Lower leg skin (tissue), 4 donors: ENCODE data around the gene SLC4A4. TPM values are rescaled to one million over a fixed set of nuclear protein-coding genes. Genes with fewer than 3 reads are reported as not detected.

Experiments
- DNase-seq, 2 donors: peaks; one replicate each; pipeline ENCODE4 v3.0.0-alpha.2; 2019; ENCODE audit warnings: low spot score in 2 of 2
- H3K4me3 ChIP-seq: fragments of 200-600 bp; sonication (generic); 2 replicates; pipeline ENCODE4 v1.5.1; 2017; ENCODE audit warnings: mild to moderate bottlenecking, low read depth; ENCODE audit not compliant: poor library complexity, severe bottlenecking
- CTCF ChIP-seq, 3 donors: fragments of 450-650 bp; IDR thresholded peaks; one replicate each; pipeline ENCODE4 v1.5.1; 2016; ENCODE audit warnings: antibody characterized with exemption in 3 of 3, mild to moderate bottlenecking in 3 of 3, moderate library complexity in 2 of 3
- POLR2A ChIP-seq, 2 donors: fragments of 450-650 bp; IDR thresholded peaks; one replicate each; pipeline ENCODE4 v1.6.1; 2016 to 2017; ENCODE audit warnings: antibody characterized with exemption in 2 of 2, mild to moderate bottlenecking in 1 of 2, moderate library complexity in 1 of 2
- WGBS, 2 donors: methylation state at CpG; one replicate each; pipeline ENCODE4 v1.1.5; 2018; 5-methylcytosine and 5-hydroxymethylcytosine counted together
- intact Hi-C: fragments of 100-400 bp; cut with DNase I; formaldehyde crosslinking; loops from one replicate; pipeline ENCODE4 v1.15.0; 2023; ENCODE audit warnings: low total_unique reads
- total RNA-seq, 4 donors: library from RNA; depleted of rRNA; stranded (reverse); fragments of >200 nt; gene quantifications; one replicate each; pipeline ENCODE4 v1.1.0, GENCODE V29; 2016

The SLC4A4 gene
- total RNA-seq, 4 donors from 2014 or later = 0.25 to 0.51 (median 0.47) TPM

- DNase-seq = no peak
- no peak for TF ChIP-seq CTCF (IDR thresholded peaks at IDR 0.05)
- TF ChIP-seq POLR2A (IDR thresholded peaks at IDR 0.05) = no peak
- intact Hi-C loops = no loop called here
- WGBS, 2 donors = 60% methylated on average over 2 of the region's 2 CpGs
- no peak overlapping the region for H3K4me3 ChIP-seq
Observed at GRCh38 chr4:71449040-71449439, 110.2 kb downstream of the SLC4A4 start.

DNA sequence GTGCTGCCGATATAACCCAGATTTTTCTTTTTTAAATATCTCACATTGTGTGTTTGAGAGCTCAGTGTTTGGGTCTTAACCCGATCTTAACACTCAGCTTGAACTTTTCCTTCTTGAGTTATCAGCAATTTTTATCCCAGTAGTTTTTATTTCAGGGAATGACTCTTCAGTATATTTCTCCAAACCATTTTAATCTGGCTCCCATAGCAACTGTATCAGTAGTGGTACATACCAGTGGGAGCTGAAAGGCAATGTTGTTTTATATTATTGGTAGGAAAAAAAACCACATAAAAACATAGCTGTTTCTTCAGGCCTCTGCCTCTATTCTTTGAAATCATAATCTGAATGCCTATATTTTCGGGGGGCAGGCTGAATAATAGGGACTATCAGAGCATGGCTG, 111.1 kb downstream of the SLC4A4 start:
- DNase-seq = no peak
- intact Hi-C loops = no loop called here
- no peak overlapping the region for H3K4me3 ChIP-seq
- 53 to 57% methylated on average over 3 of the region's 3 CpGs for WGBS, 2 donors
- TF ChIP-seq CTCF (IDR thresholded peaks at IDR 0.05) (no peak), POLR2A (IDR thresholded peaks at IDR 0.05) (no peak)

DNA sequence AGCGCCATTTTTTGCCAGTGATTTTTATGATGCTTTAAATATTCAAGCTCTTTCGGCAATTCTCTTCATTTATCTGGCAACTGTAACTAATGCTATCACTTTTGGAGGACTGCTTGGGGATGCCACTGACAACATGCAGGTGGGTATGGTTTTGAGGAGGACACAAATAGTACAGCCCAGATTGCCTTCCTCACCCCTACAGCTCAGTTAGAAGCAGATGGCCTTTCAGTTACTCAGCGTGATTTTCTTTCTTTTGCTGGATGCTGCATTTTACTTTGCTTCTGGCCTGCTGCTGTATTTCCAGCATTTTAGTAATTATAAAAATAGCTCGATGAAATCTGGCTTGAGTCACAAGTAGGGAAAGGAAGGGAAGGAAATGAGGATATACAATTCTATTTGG, 114.7 kb downstream of the SLC4A4 start:
- no peak overlapping the region for H3K4me3 ChIP-seq
- TF ChIP-seq CTCF (IDR thresholded peaks at IDR 0.05) = no peak
- WGBS, 2 donors = 77% methylated on average over 4 of the region's 4 CpGs
- no peak for DNase-seq
- intact Hi-C loops = no loop called here

- TF ChIP-seq POLR2A (IDR thresholded peaks at IDR 0.05) (no peak), CTCF (IDR thresholded peaks at IDR 0.05) (no peak)
- WGBS, 2 donors = 14 to 15% methylated on average over 1 of the region's 1 CpG
Observed at GRCh38 chr4:71456841-71457240, 118.0 kb downstream of the SLC4A4 start.

DNA sequence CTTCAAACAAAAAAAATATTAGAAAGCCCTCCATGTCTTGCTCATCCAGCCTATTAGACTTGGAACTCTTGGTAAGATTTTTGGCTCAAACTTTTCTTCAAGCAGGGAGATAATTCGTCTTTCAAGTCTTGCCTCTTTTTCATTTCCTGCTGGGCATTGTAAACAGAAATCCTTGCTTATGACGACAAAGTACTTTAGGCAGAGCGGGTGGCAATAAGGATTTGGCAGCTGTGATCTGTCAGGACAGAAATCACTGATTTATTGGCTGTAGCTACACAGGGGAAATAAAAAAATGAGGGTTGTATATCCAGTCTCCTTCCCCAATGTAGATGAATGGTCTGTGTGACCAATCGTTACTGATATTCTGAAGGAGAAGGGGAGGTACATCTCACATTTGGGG, 121.6 kb downstream of the SLC4A4 start:
- DNase-seq = no peak
- TF ChIP-seq POLR2A (IDR thresholded peaks at IDR 0.05) = no peak
- TF ChIP-seq CTCF (IDR thresholded peaks at IDR 0.05) = no peak
- 36 to 47% methylated on average over 4 of the region's 4 CpGs for WGBS, 2 donors
- H3K4me3 ChIP-seq = no peak overlapping the region
- intact Hi-C loops = no loop called here

More at GRCh38 chr4:71456841-71457240, 118.0 kb downstream of the SLC4A4 start:
- intact Hi-C loops = no loop called here
- no peak for DNase-seq
- no peak overlapping the region for H3K4me3 ChIP-seq

GRCh38 chr4:71461422-71461821, 122.6 kb downstream of the SLC4A4 start:
- no peak overlapping the region for H3K4me3 ChIP-seq
- no peak for DNase-seq
- TF ChIP-seq CTCF (IDR thresholded peaks at IDR 0.05) = no peak
- no peak for TF ChIP-seq POLR2A (IDR thresholded peaks at IDR 0.05)
- intact Hi-C loops = no loop called here
- WGBS, 2 donors = 95 to 96% methylated on average over 4 of the region's 4 CpGs
